Measurements from ENCODE around the gene IGSF1. TPM values are rescaled to one million over a fixed set of nuclear protein-coding genes. Genes with fewer than 3 reads are reported as not detected.

IGSF1 gene, protein sequence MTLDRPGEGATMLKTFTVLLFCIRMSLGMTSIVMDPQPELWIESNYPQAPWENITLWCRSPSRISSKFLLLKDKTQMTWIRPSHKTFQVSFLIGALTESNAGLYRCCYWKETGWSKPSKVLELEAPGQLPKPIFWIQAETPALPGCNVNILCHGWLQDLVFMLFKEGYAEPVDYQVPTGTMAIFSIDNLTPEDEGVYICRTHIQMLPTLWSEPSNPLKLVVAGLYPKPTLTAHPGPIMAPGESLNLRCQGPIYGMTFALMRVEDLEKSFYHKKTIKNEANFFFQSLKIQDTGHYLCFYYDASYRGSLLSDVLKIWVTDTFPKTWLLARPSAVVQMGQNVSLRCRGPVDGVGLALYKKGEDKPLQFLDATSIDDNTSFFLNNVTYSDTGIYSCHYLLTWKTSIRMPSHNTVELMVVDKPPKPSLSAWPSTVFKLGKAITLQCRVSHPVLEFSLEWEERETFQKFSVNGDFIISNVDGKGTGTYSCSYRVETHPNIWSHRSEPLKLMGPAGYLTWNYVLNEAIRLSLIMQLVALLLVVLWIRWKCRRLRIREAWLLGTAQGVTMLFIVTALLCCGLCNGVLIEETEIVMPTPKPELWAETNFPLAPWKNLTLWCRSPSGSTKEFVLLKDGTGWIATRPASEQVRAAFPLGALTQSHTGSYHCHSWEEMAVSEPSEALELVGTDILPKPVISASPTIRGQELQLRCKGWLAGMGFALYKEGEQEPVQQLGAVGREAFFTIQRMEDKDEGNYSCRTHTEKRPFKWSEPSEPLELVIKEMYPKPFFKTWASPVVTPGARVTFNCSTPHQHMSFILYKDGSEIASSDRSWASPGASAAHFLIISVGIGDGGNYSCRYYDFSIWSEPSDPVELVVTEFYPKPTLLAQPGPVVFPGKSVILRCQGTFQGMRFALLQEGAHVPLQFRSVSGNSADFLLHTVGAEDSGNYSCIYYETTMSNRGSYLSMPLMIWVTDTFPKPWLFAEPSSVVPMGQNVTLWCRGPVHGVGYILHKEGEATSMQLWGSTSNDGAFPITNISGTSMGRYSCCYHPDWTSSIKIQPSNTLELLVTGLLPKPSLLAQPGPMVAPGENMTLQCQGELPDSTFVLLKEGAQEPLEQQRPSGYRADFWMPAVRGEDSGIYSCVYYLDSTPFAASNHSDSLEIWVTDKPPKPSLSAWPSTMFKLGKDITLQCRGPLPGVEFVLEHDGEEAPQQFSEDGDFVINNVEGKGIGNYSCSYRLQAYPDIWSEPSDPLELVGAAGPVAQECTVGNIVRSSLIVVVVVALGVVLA (N-terminal part only)
- under 0.01 TPM in 1 of 2 replicates, not detected in the other for total RNA-seq (2012; rRNA removed)

DNA sequence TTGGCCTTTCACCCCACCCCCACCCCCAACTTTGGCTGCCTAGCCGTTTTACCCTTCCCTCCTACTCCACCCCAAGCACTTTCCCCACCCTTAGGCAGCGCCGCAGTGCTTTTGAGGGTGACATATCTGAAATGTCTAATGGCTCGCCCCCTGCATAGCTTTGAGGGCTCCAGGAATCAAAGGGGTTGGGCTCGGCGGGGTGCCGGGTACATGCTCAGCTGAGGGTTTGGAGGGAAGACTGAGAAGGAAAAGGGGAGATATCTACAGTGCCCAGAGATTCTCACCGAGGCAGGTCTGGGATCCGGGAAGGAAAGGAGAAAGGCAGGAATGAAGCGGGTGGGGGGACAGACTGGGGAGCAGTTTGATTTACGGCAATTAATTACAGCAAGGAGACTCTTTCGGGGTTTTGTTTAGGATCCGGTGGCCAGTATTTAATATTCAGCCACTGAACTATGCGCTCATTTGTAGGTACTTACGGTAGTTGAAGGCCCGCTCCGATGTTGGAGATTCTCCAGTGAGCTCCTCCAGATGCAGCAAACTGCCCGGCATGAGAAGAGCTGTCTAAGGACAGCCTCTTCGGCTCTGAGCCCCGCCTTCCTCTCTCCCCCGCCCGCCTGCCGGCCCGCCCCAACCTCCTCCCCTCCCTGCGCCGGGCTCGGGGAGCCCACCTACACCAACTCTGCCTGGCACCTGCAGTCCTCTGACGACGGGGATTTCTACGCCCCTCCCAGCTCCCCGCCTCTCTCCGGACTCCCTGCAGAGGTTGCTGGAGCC, at the start of gene IGSF1:
IGSF1 (minus strand) TSS at position 569 of the 774 bp plus-strand sequence. CDS start 2,632 bp downstream, outside the sequence.
- Histone ChIP-seq H3K36me3 (ENCODE audit: insufficient read depth, low read length) (no peaks in the 10 kb centered on the region), H3K4me1 (ENCODE audit: control insufficient read depth, insufficient read depth, low read length) (no peaks in the 10 kb centered on the region), H3K9ac (ENCODE audit: low read depth, low read length) (no peak within 1 kb of the TSS), H3K9me3 (replicated peaks; ENCODE audit: low read length) (no peaks in the 10 kb centered on the region), H3K4me3 (ENCODE audit: low read length) (no peak within 1 kb of the TSS), H3K4me2 (ENCODE audit: low read length) (no peak within 1 kb of the TSS), H3K27me3 (ENCODE audit: control insufficient read depth, insufficient read depth, low read length) (peaks cover 10% of the 10 kb centered on the region)

- H3K9me3 ChIP-seq (replicated peaks; ENCODE audit: low read length), result no peaks in the 10 kb centered on the region
- no peaks in the 10 kb centered on the region for H3K27me3 ChIP-seq (ENCODE audit: control insufficient read depth, insufficient read depth, low read length)
- no peaks in the 10 kb centered on the region for H3K36me3 ChIP-seq (ENCODE audit: insufficient read depth, low read length)
- H3K4me2 ChIP-seq (ENCODE audit: low read length), result no peak overlapping the region
- no peak overlapping the region for H3K9ac ChIP-seq (ENCODE audit: low read depth, low read length)
- H3K4me3 ChIP-seq (ENCODE audit: low read length), result no peak overlapping the region
- no peaks in the 10 kb centered on the region for H3K4me1 ChIP-seq (ENCODE audit: control insufficient read depth, insufficient read depth, low read length)
Measured at GRCh38 chrX:131332331-131332730, 43.2 kb upstream of the IGSF1 start.

- Histone ChIP-seq H3K4me1 (ENCODE audit: control insufficient read depth, insufficient read depth, low read length) (no peaks in the 10 kb centered on the region), H3K36me3 (ENCODE audit: insufficient read depth, low read length) (no peaks in the 10 kb centered on the region), H3K9ac (ENCODE audit: low read depth, low read length) (no peak overlapping the region), H3K27me3 (ENCODE audit: control insufficient read depth, insufficient read depth, low read length) (no peaks in the 10 kb centered on the region), H3K4me3 (ENCODE audit: low read length) (no peak overlapping the region), H3K9me3 (replicated peaks; ENCODE audit: low read length) (no peaks in the 10 kb centered on the region), H3K4me2 (ENCODE audit: low read length) (no peak overlapping the region)
Measured at GRCh38 chrX:131331152-131331551, 42.0 kb upstream of the IGSF1 start.

GRCh38 chrX:131330735-131331134, 41.6 kb upstream of the IGSF1 start:
- Histone ChIP-seq H3K27me3 (ENCODE audit: control insufficient read depth, insufficient read depth, low read length) (no peaks in the 10 kb centered on the region), H3K4me2 (ENCODE audit: low read length) (no peak overlapping the region), H3K9me3 (replicated peaks; ENCODE audit: low read length) (no peaks in the 10 kb centered on the region), H3K9ac (ENCODE audit: low read depth, low read length) (no peak overlapping the region), H3K36me3 (ENCODE audit: insufficient read depth, low read length) (no peaks in the 10 kb centered on the region), H3K4me1 (ENCODE audit: control insufficient read depth, insufficient read depth, low read length) (no peaks in the 10 kb centered on the region), H3K4me3 (ENCODE audit: low read length) (no peak overlapping the region)

DNA sequence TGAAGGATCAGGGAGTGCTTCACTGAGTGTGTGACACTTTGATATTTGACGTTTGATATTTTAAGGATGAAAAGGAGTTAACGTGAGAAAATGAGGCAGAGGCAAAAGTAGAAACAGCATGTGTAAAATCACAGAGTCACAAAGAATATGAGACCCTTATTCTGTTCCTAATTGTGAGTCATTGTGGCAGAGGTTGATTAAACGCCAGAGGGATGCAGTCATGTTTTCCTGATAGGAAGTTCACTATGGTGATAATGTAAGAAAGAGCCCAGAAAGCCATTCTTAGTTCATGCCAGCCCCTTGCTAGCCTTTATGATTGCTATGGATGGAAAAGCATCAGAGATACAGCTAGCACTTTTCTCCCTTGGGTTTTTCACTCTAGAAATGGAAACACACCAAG, 33.5 kb upstream of the IGSF1 start:
- no peak overlapping the region for H3K4me3 ChIP-seq (ENCODE audit: low read length)

GRCh38 chrX:131317326-131317725, 28.2 kb upstream of the IGSF1 start:
- Histone ChIP-seq H3K36me3 (ENCODE audit: insufficient read depth, low read length) (no peaks in the 10 kb centered on the region), H3K4me3 (ENCODE audit: low read length) (no peak overlapping the region), H3K9ac (ENCODE audit: low read depth, low read length) (no peak overlapping the region), H3K4me2 (ENCODE audit: low read length) (no peak overlapping the region), H3K9me3 (replicated peaks; ENCODE audit: low read length) (no peaks in the 10 kb centered on the region), H3K4me1 (ENCODE audit: control insufficient read depth, insufficient read depth, low read length) (no peaks in the 10 kb centered on the region), H3K27me3 (ENCODE audit: control insufficient read depth, insufficient read depth, low read length) (peaks cover 11% of the 10 kb centered on the region)

More for the DNA sequence above, 33.5 kb upstream of the IGSF1 start:
- no peak overlapping the region for H3K4me2 ChIP-seq (ENCODE audit: low read length)
- no peak overlapping the region for H3K9ac ChIP-seq (ENCODE audit: low read depth, low read length)
- peaks cover 8% of the 10 kb centered on the region for H3K27me3 ChIP-seq (ENCODE audit: control insufficient read depth, insufficient read depth, low read length)
- no peaks in the 10 kb centered on the region for H3K36me3 ChIP-seq (ENCODE audit: insufficient read depth, low read length)
- H3K4me1 ChIP-seq (ENCODE audit: control insufficient read depth, insufficient read depth, low read length), result no peaks in the 10 kb centered on the region
- H3K9me3 ChIP-seq (replicated peaks; ENCODE audit: low read length), result peaks cover 3% of the 10 kb centered on the region

DNA sequence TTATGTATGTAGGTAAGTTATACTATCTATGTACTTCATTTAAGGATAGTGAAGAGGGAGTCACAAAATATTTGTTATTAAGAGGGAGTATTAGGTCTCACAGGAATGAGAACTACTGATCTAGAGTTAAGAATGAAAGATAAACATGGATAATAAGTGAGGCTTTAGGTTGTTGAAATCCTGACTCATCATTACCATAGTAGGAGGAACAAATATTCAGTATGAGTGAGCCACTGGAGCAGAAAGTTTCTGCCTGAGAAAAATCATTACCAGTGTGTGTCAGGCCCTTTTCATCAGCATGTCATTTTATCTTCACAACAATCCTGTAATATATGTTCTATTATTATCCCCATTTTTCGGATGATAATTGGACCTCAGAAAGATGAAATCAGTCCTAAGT, 27.2 kb upstream of the IGSF1 start:
- H3K9me3 ChIP-seq (replicated peaks; ENCODE audit: low read length), result no peaks in the 10 kb centered on the region
- H3K4me1 ChIP-seq (ENCODE audit: control insufficient read depth, insufficient read depth, low read length), result no peaks in the 10 kb centered on the region
- H3K27me3 ChIP-seq (ENCODE audit: control insufficient read depth, insufficient read depth, low read length), result peaks cover 6% of the 10 kb centered on the region
- H3K4me3 ChIP-seq (ENCODE audit: low read length), result no peak overlapping the region
- no peak overlapping the region for H3K9ac ChIP-seq (ENCODE audit: low read depth, low read length)
- no peak overlapping the region for H3K4me2 ChIP-seq (ENCODE audit: low read length)
- H3K36me3 ChIP-seq (ENCODE audit: insufficient read depth, low read length), result no peaks in the 10 kb centered on the region

- Histone ChIP-seq H3K9ac (ENCODE audit: low read depth, low read length) (no peak overlapping the region), H3K9me3 (replicated peaks; ENCODE audit: low read length) (no peaks in the 10 kb centered on the region), H3K36me3 (ENCODE audit: insufficient read depth, low read length) (no peaks in the 10 kb centered on the region), H3K4me2 (ENCODE audit: low read length) (no peak overlapping the region), H3K4me1 (ENCODE audit: control insufficient read depth, insufficient read depth, low read length) (no peaks in the 10 kb centered on the region), H3K4me3 (ENCODE audit: low read length) (no peak overlapping the region), H3K27me3 (ENCODE audit: control insufficient read depth, insufficient read depth, low read length) (no peaks in the 10 kb centered on the region)
Measured at GRCh38 chrX:131308980-131309379, 19.9 kb upstream of the IGSF1 start.

DNA sequence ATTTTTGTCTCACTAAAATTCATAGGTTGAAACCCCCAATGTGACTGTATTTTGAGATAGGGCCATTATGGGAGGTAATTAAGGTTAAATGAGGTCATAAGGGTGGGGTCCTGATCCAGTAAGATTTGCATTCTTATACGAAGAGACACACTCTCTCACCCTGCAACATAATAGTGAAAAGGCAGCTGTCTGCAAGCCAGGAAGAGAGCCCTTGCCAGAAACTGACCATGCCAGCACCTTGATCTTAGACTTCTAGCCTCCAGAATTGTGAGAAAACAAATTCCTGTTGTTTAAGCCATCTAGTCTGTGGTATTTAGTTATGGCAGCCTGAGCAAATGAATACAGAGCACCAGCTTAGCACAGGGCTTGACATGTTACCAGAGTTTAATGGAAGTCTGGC, 17.5 kb upstream of the IGSF1 start:
- H3K4me3 ChIP-seq (ENCODE audit: low read length), result no peak overlapping the region
- H3K4me1 ChIP-seq (ENCODE audit: control insufficient read depth, insufficient read depth, low read length), result no peaks in the 10 kb centered on the region
- H3K9me3 ChIP-seq (replicated peaks; ENCODE audit: low read length), result no peaks in the 10 kb centered on the region
- H3K9ac ChIP-seq (ENCODE audit: low read depth, low read length), result no peak overlapping the region
- H3K27me3 ChIP-seq (ENCODE audit: control insufficient read depth, insufficient read depth, low read length), result peaks cover 8% of the 10 kb centered on the region
- H3K36me3 ChIP-seq (ENCODE audit: insufficient read depth, low read length), result no peaks in the 10 kb centered on the region
- no peak overlapping the region for H3K4me2 ChIP-seq (ENCODE audit: low read length)

GRCh38 chrX:131305926-131306325, 16.8 kb upstream of the IGSF1 start:
- Histone ChIP-seq H3K27me3 (ENCODE audit: control insufficient read depth, insufficient read depth, low read length) (peaks cover 8% of the 10 kb centered on the region), H3K9me3 (replicated peaks; ENCODE audit: low read length) (no peaks in the 10 kb centered on the region), H3K4me3 (ENCODE audit: low read length) (no peak overlapping the region), H3K36me3 (ENCODE audit: insufficient read depth, low read length) (no peaks in the 10 kb centered on the region), H3K9ac (ENCODE audit: low read depth, low read length) (no peak overlapping the region), H3K4me1 (ENCODE audit: control insufficient read depth, insufficient read depth, low read length) (no peaks in the 10 kb centered on the region), H3K4me2 (ENCODE audit: low read length) (no peak overlapping the region)
